Activated CD4-positive, alpha-beta T cell treated with anti-CD3 and anti-CD28 coated beads, Interleukin-2, amount 50 U/mL, for 16 hours (primary cell): ENCODE measurements around the gene MBTD1.
A peak's percentile ranks its signal among the peaks of the same experiment; 100 is the strongest.

Source experiments
- DNase-seq: peaks from one replicate; pipeline ENCODE4 v3.0.0-alpha.2; 2020

MBTD1 gene

GRCh38 chr17:51142597-51142996, 117.3 kb downstream of the MBTD1 start:
- no peak for DNase-seq

DNA sequence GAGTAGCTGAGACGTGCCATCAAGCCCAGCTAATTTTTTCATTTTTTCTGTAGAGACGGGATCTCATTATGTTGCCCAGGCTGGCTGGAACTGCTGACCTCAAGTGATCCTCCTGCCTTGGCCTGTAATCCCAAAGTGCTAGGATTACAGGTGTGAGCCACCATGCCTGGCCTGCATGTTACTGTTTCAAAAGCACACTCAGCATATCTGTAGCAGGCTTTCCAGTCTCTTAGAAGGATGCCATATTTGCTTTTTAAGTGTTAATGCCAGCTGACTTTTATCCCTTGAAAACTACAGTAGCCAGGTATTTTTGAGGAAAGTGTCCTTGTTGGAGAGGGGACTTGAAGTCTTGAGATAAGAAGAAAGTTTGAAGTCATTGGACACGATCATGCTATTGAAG, 123.9 kb downstream of the MBTD1 start:
- DNase-seq, result no peak

GRCh38 chr17:51133365-51133764, 126.5 kb downstream of the MBTD1 start:
- no peak for DNase-seq

- DNase-seq, result no peak
These were observed 126.9 kb downstream of the MBTD1 start for GRCh38 chr17:51132964-51133319.

- DNase-seq, result peak; percentile 21
These were observed 131.8 kb downstream of the MBTD1 start for GRCh38 chr17:51128076-51128475.
